IPS DF 4.7 (cell line): ENCODE data around the gene SETD6.
"Not testable (repeated sequence)": the region's sequence is repeated elsewhere in the genome, so short reads cannot be mapped to it uniquely, and the experiment has no call there.

ENCODE experiments used
- DNase-seq: peaks from one replicate; pipeline ENCODE4 v3.0.0-alpha.2; 2013; ENCODE audit warnings: low spot score; ENCODE audit errors: extremely low read depth

Gene SETD6, protein sequence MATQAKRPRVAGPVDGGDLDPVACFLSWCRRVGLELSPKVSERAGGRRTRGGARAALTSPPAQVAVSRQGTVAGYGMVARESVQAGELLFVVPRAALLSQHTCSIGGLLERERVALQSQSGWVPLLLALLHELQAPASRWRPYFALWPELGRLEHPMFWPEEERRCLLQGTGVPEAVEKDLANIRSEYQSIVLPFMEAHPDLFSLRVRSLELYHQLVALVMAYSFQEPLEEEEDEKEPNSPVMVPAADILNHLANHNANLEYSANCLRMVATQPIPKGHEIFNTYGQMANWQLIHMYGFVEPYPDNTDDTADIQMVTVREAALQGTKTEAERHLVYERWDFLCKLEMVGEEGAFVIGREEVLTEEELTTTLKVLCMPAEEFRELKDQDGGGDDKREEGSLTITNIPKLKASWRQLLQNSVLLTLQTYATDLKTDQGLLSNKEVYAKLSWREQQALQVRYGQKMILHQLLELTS

DNA sequence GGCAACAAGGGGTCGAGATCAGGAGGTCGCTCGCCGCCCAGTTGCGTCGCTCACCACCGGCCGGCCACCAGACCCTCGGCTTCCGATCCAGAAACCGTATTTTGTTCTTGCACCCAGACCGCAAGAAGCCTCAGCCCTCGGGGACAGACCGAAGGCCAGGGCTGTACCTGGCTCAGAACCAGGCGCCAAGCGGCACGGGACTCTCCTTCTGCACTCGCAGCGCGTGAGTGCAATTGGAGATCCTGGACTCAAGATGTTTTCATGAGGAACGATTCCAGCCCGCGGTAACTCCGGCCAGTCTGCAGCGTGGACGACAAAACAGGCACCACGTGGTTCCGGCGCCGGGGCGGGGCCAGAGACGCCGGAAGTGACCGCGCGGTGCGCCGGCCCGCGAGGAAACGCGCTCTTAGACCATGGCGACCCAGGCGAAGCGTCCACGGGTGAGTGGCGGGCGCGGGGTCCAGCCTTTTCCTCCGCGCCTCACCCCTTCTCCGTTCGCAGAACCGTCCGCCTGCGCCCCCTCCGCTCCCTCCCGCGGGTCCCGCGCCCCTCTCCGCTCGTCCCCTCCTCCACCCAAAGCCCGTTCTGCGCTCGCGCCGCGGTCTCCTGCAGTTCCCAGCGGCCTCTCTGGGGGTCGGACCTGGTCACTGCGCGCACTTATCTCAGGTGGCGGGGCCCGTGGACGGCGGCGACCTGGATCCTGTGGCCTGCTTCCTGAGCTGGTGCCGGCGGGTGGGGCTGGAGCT is at the start of gene SETD6:
SETD6 (plus strand) TSS at position 393 of the 746 bp plus-strand sequence; CDS start at position 414, 21 bp downstream.
- no peak for DNase-seq

DNA sequence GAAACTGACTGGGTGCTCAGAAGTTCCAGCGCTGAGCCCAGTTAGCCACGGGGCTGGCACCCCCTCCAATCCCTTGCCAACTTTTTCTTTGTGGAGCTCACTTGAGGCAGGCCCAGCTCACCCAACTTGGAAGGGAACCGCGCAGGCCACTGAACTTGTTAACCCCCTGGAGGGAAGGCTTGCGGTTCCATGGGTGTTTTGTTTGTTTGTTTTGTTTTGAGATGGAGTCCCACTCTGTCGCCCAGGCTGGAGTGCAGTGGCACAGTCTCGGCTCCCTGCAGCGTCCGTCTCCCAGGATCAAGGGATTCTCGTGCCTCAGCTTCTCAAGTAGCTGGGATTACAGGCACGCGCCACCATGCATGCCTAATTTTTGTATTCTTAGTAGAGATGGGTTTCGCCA is 49.5 kb upstream of the SETD6 start:
- DNase-seq: no peak

- no peak for DNase-seq
These were observed 48.9 kb upstream of the SETD6 start for GRCh38 chr16:58466396-58466795.

- no peak for DNase-seq
These were observed 47.4 kb upstream of the SETD6 start for GRCh38 chr16:58467905-58468304.

DNA sequence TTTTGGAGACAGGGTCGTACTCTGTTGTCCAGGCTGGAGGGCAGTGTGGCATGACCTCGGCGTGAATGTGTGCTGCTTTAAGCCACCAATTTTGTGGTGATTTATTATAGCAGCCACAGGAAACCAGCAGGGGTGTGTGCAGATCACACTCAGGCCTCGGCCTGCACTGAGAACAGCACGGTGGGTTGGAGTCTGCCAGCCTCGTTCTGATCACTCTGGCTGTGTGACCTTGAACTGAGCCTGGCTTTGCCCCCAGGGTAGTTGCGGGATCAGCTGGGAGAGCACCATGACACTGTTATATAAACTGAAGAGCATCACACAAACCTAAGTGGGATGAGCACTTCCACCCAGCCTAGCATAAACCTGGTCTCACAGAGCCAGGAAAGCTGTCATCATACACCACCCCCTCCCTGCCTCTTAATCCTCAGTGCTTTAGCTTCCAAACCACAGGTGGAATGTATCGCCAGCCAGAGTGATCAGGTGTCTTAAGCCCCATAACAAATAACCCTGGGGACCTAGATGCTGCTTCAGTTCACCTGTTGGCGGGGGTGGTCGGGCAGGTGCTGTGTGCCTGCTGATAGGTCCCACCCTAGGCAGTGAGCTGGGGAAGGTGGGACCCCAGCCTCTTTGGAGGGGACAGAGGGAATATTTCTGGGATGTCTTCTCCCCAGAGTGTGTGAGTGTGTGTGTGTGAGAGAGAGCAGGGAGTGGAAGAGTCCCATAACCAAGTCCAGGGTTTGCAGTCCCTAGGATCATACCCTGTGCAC is 43.9 kb upstream of the SETD6 start:
- DNase-seq: no peak

DNA sequence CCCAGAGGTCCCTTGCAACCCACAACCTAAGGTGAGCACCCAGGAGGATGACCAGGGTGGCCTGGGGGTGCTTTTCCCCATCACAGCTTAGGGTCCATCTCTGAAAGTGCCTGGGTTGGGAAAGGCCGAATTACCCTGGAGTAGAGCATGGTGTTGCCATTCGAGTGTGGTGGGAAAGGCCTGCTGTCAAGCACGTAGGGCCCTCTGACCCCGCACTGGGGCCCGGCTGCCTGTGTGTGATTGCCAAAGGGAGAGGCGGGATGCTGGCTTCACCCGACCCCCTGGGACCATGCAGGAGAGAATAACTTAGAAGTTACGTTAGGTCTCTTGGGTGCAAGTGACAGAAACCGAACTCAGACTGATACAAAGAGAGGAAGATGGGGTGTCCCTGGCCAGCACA is 43.1 kb upstream of the SETD6 start:
- DNase-seq: no peak

GRCh38 chr16:58472827-58473226 is 42.5 kb upstream of the SETD6 start:
- DNase-seq: no peak

- DNase-seq: no peak
These were observed 41.0 kb upstream of the SETD6 start for GRCh38 chr16:58474296-58474695.

- no peak for DNase-seq
These were observed 40.2 kb upstream of the SETD6 start for GRCh38 chr16:58475091-58475619.

GRCh38 chr16:58476791-58477190 is 38.5 kb upstream of the SETD6 start:
- DNase-seq: no peak

GRCh38 chr16:58478427-58478826 is 36.9 kb upstream of the SETD6 start:
- no peak for DNase-seq

DNA sequence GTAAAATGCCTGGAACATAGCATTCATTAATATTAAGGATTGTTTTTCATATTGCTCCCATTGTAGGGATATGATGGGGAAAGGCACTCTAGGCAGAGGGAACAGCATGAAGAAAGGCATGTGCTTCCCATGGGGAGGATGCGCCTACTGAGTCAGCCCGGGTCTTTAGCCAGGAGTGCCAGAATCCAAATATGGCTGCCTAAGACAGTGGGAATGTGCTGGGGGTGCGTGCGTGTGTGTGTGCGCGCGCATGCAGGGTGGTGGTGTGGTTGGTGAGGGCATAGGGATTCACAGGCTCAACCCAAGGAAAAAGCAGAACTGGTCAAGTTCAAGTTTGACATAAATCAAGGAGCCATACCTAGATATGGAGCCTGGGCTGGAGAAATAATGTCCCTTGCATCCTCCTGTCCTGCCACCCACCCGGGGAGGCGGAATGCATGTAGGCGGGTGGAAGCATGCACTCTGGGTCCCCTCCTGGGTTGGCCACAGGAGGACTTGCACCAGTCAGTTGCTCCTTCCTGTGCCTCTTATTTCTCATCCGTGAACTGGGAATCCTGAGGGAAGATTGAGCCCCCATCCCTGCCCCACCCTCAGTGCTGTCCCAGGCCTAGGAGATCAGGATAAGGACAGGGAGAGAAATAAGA is 34.0 kb upstream of the SETD6 start:
- DNase-seq: no peak

DNA sequence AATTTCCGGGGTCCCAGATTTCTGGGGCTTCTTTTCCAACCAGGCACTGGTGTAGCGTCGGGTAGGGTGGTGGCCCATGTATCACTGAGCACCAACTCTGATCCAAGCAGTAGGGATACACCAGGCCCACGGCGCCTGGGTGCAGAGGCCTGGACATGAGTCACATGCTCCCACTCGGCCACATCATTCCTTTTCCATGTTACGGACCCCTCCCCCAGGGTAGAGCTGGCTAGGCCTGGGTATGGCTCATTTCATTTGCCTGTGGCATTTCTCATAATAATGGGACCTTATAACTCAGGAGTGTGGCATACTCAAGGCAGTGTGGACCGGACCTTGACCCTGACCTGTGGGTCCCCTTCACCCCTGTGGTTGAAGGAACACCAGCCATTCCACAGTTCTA is 33.4 kb upstream of the SETD6 start:
- DNase-seq: no peak

- no peak for DNase-seq
These were observed 30.0 kb upstream of the SETD6 start for GRCh38 chr16:58485184-58485887.

DNA sequence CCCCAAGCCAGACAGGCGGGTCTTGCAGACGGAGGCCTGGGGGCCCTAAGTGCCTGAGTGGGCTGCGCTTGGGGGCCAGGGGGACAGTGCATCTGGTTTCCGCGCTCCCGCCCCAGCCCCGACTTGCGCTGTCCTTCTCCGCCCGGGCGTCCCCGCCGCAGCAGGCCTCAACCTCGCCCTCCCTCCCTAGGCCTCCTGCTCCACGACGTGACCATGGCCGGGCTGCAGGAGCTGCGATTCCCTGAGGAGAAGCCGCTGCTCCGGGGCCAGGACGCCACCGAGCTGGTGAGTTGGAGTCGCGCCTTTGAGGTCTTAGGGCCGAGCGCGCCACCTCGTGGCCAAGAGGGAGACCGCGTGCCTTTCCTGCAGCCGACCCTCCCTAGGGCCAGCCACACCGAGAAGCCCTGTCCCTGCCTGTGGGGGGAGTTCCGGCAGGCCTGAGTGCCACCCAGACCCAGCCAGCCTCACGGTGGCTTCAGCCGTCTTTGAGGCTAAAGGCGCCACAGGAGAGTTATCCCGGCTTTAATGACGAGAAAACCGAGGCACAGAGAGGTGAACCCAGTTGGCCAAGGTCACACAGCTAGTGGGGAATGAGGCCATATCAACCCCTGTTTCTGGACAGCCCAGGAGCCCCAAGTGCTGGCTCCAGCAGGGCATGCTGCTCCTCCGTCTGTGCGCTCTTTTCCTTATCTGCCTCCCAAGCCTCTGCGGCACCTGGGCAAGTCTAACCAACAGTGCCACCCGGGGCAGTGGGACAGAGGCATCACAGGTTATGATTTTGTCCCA is 27.6 kb upstream of the SETD6 start:
- no peak for DNase-seq

- DNase-seq: no peak
These were observed 26.8 kb upstream of the SETD6 start for GRCh38 chr16:58488531-58488930.

GRCh38 chr16:58490065-58490464 is 25.3 kb upstream of the SETD6 start:
- no peak for DNase-seq

DNA sequence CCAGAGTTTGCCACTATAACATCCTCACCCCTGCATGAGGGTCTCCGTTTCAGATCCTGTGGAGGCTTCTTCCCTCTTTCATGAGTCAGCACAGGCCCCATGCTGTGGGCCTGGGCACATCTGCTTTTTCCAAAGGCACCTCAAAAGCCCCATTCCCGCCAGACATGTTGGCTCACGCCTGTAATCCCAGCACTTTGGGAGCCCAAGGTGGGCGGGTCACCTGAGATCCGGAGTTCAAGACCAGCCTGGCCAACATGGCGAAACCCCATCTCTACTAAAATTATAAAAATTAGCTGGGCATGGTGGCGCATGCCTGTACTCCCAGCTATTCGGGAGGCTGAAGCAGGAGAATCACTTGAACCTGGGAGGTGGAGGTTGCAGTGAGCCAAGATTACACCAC is 24.8 kb upstream of the SETD6 start:
- not testable (repeated sequence) for DNase-seq

DNA sequence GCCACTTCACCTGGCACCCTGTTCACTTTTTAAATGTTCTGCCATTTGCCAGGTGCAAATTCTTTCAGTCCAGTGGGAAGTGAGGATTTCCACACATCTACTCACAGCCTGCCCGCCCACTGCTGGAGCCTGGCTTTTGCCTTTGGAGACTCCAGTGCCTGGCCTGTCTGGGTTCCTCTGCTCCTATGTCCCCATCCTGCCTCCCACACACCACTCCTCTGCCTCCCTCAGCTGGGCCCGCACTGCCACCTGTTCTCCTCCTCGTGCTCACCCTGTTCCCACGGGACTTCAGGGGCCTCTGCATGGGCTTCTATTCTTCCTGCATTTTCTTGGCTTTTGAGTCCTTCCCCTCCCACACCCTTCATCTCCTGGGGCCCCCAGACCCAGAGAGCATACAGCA is 23.3 kb upstream of the SETD6 start:
- DNase-seq: no peak

- DNase-seq: no peak
These were observed 22.6 kb upstream of the SETD6 start for GRCh38 chr16:58492735-58493134.
